HuH-7.5 (cell line): ENCODE measurements around the gene C1S.
A peak's percentile ranks its signal among the peaks of the same experiment; 100 is the strongest.
"Not testable (repeated sequence)": the region's sequence is repeated elsewhere in the genome, so short reads cannot be mapped to it uniquely, and the experiment has no call there.

Experiments
- DNase-seq: peaks from one replicate; pipeline ENCODE4 v3.0.0; 2011; ENCODE audit warnings: low spot score

The C1S gene

DNA sequence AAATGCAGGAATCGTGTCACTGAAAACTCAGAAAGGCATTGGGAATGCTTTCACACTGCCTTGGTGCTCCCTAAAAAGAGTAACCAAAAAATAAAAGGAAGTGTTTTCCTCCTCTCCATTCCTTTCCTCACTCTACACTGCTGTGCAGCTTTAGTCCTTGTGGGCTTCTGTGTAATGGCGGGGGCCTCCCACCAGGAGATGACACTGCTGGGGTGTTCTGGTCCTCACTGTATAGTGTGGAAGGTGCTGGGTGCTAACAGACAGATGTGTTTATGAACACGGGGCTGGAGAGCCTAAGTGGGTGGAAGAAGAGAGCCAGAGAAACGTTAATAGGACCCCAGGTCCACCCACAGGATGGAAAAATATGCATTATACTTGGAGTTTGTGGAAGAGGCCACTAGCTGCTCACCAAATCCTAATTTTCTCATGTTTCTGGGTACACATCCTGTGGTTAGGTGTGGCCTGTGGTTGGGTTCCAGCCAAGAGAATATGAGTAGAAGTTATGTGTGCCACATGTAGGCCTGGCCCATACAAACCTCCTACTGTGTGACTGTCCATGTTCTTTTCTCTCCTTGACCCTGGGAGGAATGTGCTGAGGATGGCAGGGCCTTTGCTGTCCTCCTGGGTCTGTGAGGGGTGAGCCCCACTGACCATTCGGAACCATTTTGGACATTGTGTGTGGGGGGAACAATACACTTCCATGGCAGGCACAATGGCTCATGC, 14.0 kb upstream of the C1S start:
- DNase-seq, result no peak

- DNase-seq, result no peak
These were observed 13.2 kb upstream of the C1S start for GRCh38 chr12:7047306-7047705.

DNA sequence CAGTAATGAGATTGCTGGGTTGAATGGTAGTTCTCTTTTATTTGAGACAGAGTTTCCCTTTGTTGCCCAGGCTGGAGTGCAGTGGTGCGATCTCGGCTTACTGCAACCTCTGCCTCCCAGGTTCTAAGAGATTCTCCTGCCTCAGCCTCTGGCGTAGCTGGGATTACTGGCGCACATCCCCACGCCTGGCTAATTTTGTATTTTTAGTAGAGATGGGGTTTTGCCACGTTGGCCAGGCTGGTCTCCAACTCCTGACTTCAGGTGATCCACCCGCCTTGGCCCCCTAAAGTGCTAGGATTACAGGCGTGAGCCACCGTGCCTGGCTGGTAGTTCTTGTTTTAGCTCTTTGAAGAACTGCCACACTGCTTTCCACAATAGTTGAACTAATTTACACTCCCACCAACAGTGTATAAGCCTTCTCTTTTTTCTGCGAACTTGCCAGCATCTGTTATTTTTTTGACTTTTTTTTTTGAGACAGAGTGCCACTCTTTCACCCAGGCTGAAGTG, 11.0 kb upstream of the C1S start:
- DNase-seq, result not testable (repeated sequence)

GRCh38 chr12:7049973-7050372, 10.5 kb upstream of the C1S start:
- DNase-seq, result not testable (repeated sequence)

GRCh38 chr12:7054925-7055324, 5.6 kb upstream of the C1S start:
- DNase-seq, result no peak

GRCh38 chr12:7055736-7056135, 4.8 kb upstream of the C1S start:
- not testable (repeated sequence) for DNase-seq

DNA sequence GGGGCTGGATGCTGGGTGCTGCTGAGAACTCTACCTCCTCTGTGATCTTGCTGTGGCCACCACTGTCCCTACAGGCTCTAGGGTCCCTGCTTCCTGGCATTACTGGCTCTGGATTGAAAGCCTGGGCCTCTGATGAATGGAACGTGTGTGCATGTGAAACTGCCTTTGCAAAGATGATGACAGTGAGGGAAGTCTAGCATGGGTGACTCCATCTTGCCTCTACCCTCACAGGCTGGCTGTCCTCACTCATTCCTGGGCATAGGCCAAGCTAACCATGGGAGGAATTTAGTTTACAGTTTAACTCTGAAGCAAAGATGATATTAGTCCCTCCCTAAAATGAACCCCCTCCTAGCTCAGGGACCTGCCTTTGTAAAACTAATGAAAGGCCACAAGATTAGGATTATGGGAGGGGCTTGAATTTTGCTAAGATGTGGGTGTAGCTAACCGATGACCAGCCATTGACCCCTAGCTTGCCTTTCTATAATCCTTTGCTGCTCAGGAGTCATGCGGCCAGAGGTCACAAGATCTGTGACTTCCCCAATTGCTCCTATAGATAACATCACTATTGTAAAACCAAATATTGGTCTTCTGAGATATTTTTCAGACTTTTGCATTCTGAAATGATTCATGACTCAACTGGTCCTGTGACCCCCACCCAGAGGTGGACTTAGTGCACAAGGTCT, 2.2 kb upstream of the C1S start:
- DNase-seq, result no peak

DNA sequence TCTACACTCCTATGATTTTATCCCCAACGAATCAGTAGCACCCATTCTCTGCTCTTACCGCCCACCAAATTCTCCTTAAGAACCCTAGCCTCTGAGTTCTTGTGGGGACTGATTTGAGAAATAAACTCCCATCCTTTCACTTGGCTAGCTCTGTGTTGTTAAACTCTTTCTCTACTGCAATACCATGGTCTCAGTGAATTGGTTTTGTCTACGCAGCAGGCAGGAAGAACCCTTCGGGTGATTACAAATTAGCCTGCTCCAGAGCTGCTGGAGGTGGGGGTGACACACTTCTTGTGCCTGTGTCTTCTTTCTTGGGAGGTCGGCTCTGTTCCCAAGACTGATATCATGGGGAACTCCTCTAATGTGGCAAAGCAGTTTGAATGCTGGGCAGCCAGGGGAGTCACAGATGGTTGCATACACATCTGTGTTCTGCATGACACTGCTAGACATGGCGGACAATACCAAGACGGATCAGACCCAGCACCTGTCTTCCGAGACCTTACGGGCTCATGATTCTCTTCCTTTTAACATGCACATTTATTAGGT, 1.6 kb upstream of the C1S start:
- no peak for DNase-seq

DNA sequence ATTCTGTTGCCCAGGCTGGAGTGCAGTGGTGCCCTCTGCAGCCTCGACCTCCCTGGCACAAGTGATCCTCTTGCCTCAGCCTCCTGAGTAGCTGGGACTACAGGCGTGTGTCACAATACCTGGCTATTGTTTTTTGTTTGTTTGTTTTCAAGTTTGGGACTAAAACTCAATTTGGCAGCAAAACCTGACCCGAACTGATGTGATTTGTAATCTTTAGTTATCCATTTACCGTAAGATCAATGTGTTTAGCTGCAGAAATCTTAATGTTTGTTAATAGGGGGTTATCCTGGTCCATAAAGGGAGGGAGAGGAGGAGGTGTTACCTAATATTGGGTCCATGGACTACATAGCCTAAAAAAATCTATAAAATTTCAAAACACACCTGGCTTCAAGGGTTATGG, 738 bp upstream of the C1S start:
- DNase-seq, result no peak

DNA sequence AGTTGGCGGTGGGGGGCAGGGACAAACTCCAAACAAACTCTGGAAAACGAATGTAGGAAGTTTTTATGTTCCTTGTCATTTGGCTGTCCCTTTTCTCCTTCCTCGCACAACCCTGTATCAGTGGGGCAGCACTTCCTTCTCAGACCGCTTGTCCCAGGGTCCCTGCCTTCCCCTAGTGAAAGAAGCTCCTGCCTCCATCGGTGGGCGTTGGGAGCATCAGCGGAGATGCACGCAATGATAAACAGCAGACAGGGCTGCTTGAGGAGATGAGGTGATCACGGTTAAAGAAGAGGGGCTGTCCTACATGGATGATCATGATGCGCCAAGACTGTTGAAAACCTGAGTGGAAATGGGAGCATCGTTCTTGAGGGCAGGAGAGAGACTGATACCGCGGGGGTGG, 620 bp downstream of the C1S start:
- DNase-seq, result no peak

GRCh38 chr12:7061596-7061995, 1.1 kb downstream of the C1S start:
- no peak for DNase-seq

DNA sequence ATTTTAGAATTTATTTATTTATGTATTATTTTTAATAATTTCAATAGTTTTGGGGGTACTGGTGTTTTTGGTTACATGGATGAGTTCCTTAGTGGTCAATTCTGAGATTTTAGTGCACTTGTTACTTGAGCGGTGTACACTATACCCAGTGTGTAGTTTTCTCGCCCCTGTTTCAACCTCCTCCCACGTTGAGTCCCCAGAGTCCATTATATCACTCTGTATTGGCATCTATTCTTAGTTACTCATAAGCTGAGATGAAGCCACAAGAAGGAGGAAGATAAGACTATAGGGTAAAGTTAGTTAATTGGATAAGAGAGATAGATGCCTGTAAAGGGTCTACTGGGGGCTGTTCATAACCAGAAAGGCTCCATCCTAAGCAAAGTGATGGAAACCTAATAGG, 4.0 kb downstream of the C1S start:
- DNase-seq, result no peak

DNA sequence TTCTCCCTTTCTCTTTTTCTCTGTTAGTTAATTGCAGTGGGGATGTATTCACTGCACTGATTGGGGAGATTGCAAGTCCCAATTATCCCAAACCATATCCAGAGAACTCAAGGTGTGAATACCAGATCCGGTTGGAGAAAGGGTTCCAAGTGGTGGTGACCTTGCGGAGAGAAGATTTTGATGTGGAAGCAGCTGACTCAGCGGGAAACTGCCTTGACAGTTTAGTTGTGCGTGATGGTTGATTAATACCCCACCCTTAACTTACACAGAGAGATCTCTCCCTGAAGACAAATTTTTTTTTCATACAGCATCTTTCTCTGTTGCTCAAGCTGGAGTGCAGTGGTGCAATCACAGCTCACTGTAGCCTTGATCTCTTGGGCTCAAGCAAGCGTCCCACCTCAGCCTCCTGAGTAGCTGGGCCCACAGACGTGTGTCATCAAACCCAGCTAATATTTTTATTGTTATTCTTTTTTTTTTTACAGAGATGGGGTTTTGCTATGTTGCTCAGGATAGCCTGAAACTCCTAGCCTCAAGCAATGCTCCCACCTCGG, 4.6 kb downstream of the C1S start:
- no peak for DNase-seq

GRCh38 chr12:7066596-7066995, 6.1 kb downstream of the C1S start:
- no peak for DNase-seq

- no peak for DNase-seq
These were observed 6.6 kb downstream of the C1S start for GRCh38 chr12:7067096-7067495.

- DNase-seq, result no peak
These were observed 7.9 kb downstream of the C1S start for GRCh38 chr12:7068240-7068993.

DNA sequence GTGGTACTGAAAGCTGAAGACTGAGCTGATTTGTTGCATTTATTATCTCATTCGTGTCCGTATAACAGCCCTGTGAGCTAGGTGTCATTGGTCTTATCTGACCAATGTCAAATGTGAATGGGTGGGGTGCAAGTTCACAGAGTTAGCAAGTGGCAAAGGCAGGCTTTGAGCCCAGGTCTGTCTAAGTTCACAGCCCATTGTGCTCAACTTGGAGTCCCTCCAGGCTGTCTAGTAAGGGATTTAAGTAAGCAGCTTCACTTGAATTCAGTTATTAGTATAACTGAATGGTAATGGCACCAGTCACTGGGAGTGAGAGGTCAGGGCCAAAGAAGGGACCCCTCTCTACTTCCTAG, 8.5 kb downstream of the C1S start:
- DNase-seq, result no peak

DNA sequence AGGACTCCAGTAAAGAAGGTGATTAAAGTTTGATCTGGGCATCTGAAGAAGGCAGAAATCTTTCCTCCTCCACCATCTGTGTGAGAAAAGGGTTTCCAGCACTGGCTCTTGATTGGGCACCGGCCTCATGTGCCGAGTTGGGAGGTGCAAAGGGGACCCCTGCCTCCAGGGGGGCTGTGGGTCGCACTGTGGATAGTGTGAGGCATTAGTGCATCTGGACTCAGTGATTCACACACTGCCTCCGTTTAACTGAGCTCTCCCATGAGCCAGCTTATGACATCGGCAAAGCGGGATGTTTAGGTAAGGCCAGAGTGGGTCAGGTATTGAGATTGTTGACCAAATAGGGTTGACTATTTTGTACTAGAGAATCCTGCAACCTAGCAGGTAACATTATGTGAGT, 8.9 kb downstream of the C1S start:
- DNase-seq, result no peak

DNA sequence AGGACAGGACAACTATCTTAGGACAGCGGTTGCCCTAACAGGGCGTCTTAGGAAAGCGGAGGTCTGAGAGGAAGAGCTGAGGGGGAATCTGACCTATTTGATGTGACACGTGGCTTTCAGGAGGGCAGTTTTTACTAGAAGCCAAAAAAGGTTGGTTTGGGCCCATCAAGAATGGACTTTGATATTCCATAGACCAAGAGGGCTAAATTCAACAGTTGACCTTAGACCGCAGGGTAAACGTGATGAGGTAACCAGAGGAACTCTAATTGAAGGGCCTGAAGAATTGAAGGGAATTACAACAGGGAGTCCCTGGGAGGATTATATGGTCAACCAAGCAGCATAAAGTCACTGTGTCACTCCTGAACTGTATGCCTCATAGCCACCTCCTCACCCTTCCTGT, 11.5 kb downstream of the C1S start:
- DNase-seq, result peak; percentile 43

DNA sequence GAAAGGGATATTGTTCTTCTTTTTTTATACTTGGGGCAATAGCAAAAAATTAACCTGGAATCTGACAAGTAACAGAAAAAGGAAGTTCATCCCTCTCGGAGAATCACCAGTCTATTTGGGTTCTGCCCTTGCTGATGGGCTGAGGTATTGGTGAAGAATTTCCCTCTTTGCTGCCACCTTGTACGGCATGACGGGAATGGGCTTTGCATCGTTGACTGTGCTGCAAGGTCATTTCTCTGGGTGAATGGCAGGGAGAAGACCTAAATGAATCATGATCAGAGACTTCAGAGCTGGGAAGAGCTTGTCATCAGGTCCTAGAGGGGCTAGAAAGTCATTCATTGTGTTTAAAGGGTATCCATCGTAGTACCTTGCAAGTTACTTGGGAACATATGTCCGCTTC, 12.0 kb downstream of the C1S start:
- no peak for DNase-seq

- DNase-seq, result no peak
These were observed 13.4 kb downstream of the C1S start for GRCh38 chr12:7073946-7074345.

- DNase-seq, result no peak
These were observed 15.0 kb downstream of the C1S start for GRCh38 chr12:7075518-7075917.

GRCh38 chr12:7075939-7076338, 15.4 kb downstream of the C1S start:
- no peak for DNase-seq
